HEK293T (cell line): ENCODE measurements around the gene PGAM2.

ENCODE experiments used
- CTCF ChIA-PET: fragments of 350-600 bp; formaldehyde crosslinking; extraction: SDS; loops from one replicate; lab custom pipeline; 2021; ENCODE audit warnings: antibody characterized with exemption, inconsistent platforms; lab: Yijun Ruan, JAX
- POLR2A ChIA-PET: fragments of 350-600 bp; formaldehyde crosslinking; extraction: SDS; loops from one replicate; lab custom pipeline; 2020; ENCODE audit warnings: antibody characterized with exemption, inconsistent platforms; lab: Yijun Ruan, JAX
- DNase-seq: peaks from one replicate; pipeline ENCODE4 v3.0.0; 2012; ENCODE audit warnings: mixed read lengths; ENCODE audit errors: extremely low spot score
- ARNT ChIP-seq: fragments of 450-650 bp; IDR thresholded peaks from 2 replicates; pipeline ENCODE4 v1.6.1; 2017; ENCODE audit warnings: mild to moderate bottlenecking
- BHLHE40 ChIP-seq: fragments of 450-650 bp; IDR thresholded peaks from 2 replicates; pipeline ENCODE4 v1.6.1; 2016; ENCODE audit warnings: mild to moderate bottlenecking, moderate library complexity, borderline replicate concordance
- CTBP1 ChIP-seq: fragments of 450-650 bp; IDR thresholded peaks from 2 replicates; pipeline ENCODE4 v1.6.1; 2016; ENCODE audit warnings: borderline replicate concordance
- ELF4 ChIP-seq: fragments of 450-650 bp; IDR thresholded peaks from 2 replicates; pipeline ENCODE4 v1.6.1; 2017; ENCODE audit warnings: antibody characterized with exemption
- FOXA1 ChIP-seq: fragments of 450-650 bp; IDR thresholded peaks from 2 replicates; pipeline ENCODE4 v1.6.1; 2016; ENCODE audit warnings: mild to moderate bottlenecking
- FOXK2 ChIP-seq: fragments of 450-650 bp; IDR thresholded peaks from 2 replicates; pipeline ENCODE4 v1.6.1; 2016; ENCODE audit warnings: mild to moderate bottlenecking
- FOXM1 ChIP-seq: fragments of 450-650 bp; IDR thresholded peaks from 2 replicates; pipeline ENCODE4 v1.6.1; 2017; ENCODE audit warnings: mild to moderate bottlenecking, borderline replicate concordance
- HDGF ChIP-seq: fragments of 450-650 bp; IDR thresholded peaks from 2 replicates; pipeline ENCODE4 v1.6.1; 2017; ENCODE audit warnings: antibody characterized with exemption, borderline replicate concordance
- L3MBTL2 ChIP-seq: fragments of 450-650 bp; conservative IDR thresholded peaks from 2 replicates; pipeline ENCODE4 v1.6.1; 2016; ENCODE audit warnings: mild to moderate bottlenecking
- LEF1 ChIP-seq: fragments of 450-650 bp; IDR thresholded peaks from 2 replicates; pipeline ENCODE4 v1.6.1; 2017; ENCODE audit warnings: mild to moderate bottlenecking, borderline replicate concordance
- NFRKB ChIP-seq: fragments of 450-650 bp; IDR thresholded peaks from 2 replicates; pipeline ENCODE4 v1.6.1; 2016; ENCODE audit warnings: mild to moderate bottlenecking, moderate library complexity
- PKNOX1 ChIP-seq: fragments of 450-650 bp; IDR thresholded peaks from 2 replicates; pipeline ENCODE4 v1.6.1; 2016
- SP1 ChIP-seq: fragments of 450-650 bp; IDR thresholded peaks from 2 replicates; pipeline ENCODE4 v1.6.1; 2017
- SUZ12 ChIP-seq: fragments of 450-650 bp; IDR thresholded peaks from 2 replicates; pipeline ENCODE4 v1.6.1; 2016; ENCODE audit warnings: mild to moderate bottlenecking
- TARDBP ChIP-seq: fragments of 450-650 bp; IDR thresholded peaks from 2 replicates; pipeline ENCODE4 v1.6.1; 2016
- ZNF384 ChIP-seq: fragments of 450-650 bp; IDR thresholded peaks from 2 replicates; pipeline ENCODE4 v1.6.1; 2016

PGAM2 gene

GRCh38 chr7:44103923-44104859 is 38.8 kb upstream of the PGAM2 start, which contains the start of gene AEBP1:
TSS of gene AEBP1 (plus strand) at chr7:44104345. CDS start at chr7:44104666, 321 bp downstream.
- ChIA-PET POLR2A (interaction anchor here (1.2 kb wide), 1 partner anchor 12 kb away, joined by 3 read pairs; no protein-coding TSS in a partner anchor), CTCF (no interaction called here)
- TF ChIP-seq HDGF (no peak), ARNT (no peak)
- no peak for DNase-seq

GRCh38 chr7:44103566-44103922 is 38.2 kb upstream of the PGAM2 start:
- no peak for TF ChIP-seq ELF4
- no peak for TF ChIP-seq ZNF384
- no peak for TF ChIP-seq FOXK2
- no peak for TF ChIP-seq SP1
- no peak for TF ChIP-seq ARNT
- TF ChIP-seq CTBP1: no peak
- ChIA-PET POLR2A (no interaction called here), CTCF (no interaction called here)
- DNase-seq: no peak

- CTCF ChIA-PET: no interaction called here
- no peak for TF ChIP-seq NFRKB
- TF ChIP-seq CTBP1: no peak
- TF ChIP-seq L3MBTL2: no peak
- peak; percentile 30; the same call in 1 of the 2 replicates for TF ChIP-seq PKNOX1
- POLR2A ChIA-PET: no interaction called here
- no peak for DNase-seq
Measured at GRCh38 chr7:44102846-44103565, 37.6 kb upstream of the PGAM2 start.

GRCh38 chr7:44101966-44102845 is 36.8 kb upstream of the PGAM2 start:
- no peak for DNase-seq
- ChIA-PET POLR2A (no interaction called here), CTCF (no interaction called here)
- TF ChIP-seq ZNF384: no peak
- TF ChIP-seq PKNOX1: no peak
- TF ChIP-seq SUZ12: no peak
- TF ChIP-seq BHLHE40: no peak
- TF ChIP-seq FOXA1: no peak
- no peak for TF ChIP-seq NFRKB
- no peak for TF ChIP-seq ARNT
- TF ChIP-seq FOXM1: no peak
- no peak for TF ChIP-seq LEF1
- TF ChIP-seq CTBP1: no peak
- TF ChIP-seq SP1: no peak
- no peak for TF ChIP-seq L3MBTL2
- no peak for TF ChIP-seq ELF4
- no peak for TF ChIP-seq TARDBP
- TF ChIP-seq FOXK2: no peak
- no peak for TF ChIP-seq HDGF

GRCh38 chr7:44101303-44101965 is 36.1 kb upstream of the PGAM2 start:
- no peak for DNase-seq
- TF ChIP-seq CTBP1: no peak
- TF ChIP-seq ZNF384: no peak
- TF ChIP-seq L3MBTL2: no peak
- TF ChIP-seq LEF1: no peak
- no peak for TF ChIP-seq ELF4
- TF ChIP-seq BHLHE40: no peak
- no peak for TF ChIP-seq ARNT
- TF ChIP-seq TARDBP: no peak
- TF ChIP-seq PKNOX1: no peak
- TF ChIP-seq FOXM1: no peak
- TF ChIP-seq SP1: no peak
- TF ChIP-seq FOXA1: no peak
- TF ChIP-seq FOXK2: no peak
- no peak for TF ChIP-seq NFRKB
- no peak for TF ChIP-seq SUZ12
- ChIA-PET POLR2A (interaction anchor here (0.7 kb wide), 1 partner anchor 15 kb away, joined by 3 read pairs; no protein-coding TSS in a partner anchor), CTCF (no interaction called here)
